MM.1S (cell line): ENCODE measurements around the gene FBN2.

Source experiments
- CTCF ChIP-seq: fragments of 300-600 bp; sonication (generic); IDR thresholded peaks from 2 replicates; pipeline ENCODE4 v1.5.1; 2016; ENCODE audit warnings: antibody characterized with exemption, low read length, mixed read lengths
- EZH2 ChIP-seq: fragments of 300-600 bp; sonication (generic); optimal IDR thresholded peaks from 2 replicates; pipeline ENCODE3; 2017; ENCODE audit warnings: low read depth, mild to moderate bottlenecking, antibody characterized with exemption, low read length, mixed read lengths

GRCh38 chr5:128409166-128409800, 128.8 kb downstream of the FBN2 start:
- TF ChIP-seq EZH2 (no peak), CTCF (no peak)
